NCI-H446 (cell line): ENCODE results near the gene FERMT1.
"Not testable (repeated sequence)": the region's sequence is repeated elsewhere in the genome, so short reads cannot be mapped to it uniquely, and the experiment has no call there.

Experiments
- DNase-seq, 2 experiments: peaks; one replicate each; lab custom pipeline; 2025; lab: John Stamatoyannopoulos, UW

Gene FERMT1

GRCh38 chr20:6116758-6117157 is 6.1 kb downstream of the FERMT1 start:
- DNase-seq, result no peak

DNA sequence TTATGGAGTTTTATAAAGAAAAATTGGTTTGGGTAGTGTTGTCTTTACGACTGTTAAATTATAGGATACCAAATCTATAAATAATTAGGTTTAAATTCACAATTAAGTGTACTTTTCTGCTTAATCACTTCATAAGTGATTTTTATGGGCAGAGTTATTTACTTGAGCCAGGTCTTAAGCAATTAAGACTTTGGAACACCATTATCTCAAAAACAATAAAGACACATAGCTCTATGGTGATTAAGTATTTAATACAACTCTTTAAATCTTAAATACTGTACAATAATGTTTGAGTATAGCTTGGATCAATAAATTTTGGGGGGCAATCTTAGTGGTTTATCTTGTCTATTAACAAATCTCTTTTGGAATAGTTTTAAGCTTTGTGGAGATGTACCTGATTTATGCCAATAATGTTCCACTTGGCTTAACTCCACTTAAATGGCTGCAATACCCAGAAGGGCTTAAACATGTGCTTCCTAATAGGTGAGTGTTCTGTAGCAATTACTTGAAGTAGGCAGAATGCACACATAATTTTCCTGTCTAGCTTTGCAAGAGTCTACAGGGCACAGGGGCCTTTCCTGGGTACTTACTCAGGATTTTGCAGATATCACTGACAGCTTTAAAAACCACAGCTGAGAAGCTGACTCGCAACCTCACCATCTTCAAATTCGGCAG is 7.5 kb downstream of the FERMT1 start:
- no peak for DNase-seq

DNA sequence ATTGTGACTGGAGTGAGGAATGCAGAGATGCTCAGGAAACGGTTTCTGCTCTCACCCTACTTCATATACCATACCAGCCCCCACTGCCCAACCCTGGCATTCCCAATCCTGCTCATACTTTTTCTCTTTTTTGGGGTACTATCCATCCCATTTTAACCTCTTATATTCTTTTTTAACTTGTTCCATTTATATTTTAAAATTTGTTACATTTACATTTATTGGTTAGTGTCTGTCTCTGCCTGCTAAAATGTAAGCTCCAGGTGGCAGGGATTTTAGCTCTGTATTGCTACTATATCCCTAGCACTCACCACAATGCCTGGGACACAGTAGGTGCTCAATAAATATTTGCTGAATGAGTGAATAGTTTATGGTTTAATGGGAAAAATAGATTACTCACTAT is 8.1 kb downstream of the FERMT1 start:
- no peak for DNase-seq

DNA sequence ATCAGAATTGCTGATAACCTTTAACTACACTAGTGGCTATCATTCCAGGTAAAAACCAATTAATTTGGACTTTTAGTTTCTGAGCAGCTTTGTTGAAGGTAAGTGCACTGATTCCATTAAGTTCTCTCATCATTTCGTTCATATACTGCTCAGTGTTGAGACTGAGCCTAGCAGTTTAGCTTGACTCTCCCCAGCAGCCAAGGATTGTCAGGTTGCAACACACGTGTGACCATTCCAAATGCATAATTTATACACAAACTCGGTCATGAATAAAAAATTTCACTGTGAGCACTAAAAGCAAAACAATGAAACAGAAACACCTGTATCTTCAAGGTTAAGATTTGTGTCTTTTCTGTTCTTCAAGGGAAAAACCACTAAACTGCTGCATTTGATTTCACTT is 8.9 kb downstream of the FERMT1 start:
- DNase-seq, result no peak

DNA sequence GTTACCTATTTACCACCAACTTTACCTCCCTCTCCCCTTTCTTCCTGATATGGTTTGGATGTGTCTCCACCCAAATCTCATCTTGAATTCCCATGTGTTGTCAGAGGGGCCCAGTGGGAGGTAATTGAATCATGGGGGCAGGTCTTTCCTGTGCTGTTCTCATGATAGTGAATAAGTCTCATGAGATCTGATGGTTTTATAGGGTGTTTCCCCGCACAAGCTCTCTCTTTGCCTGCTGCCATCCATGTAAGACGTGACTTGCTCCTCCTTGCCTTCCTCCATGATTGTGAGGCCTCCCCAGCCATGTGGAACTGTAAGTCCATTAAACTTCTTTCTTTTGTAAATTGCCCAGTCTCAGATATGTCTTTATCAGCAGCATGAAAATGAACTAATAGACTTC is 9.9 kb downstream of the FERMT1 start:
- DNase-seq, result not testable (repeated sequence)

DNA sequence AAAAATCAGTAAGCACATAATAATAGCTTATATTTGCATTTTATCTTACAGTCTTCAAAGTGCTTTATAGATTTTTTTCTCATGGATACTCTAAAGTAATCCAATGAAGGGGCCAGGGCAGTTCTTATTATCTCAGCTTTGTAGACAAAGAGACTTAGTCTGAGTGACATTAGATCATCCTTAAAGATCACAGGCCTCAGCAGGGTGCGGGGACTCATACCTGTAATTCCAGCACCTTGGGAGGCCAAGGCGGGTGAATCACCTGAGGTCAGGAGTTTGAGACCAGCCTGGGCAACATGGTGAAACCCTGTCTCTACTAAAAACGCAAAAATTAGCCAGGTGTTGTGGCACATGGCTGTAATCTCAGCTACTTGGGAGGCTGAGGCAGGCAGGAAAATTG is 14.5 kb downstream of the FERMT1 start:
- DNase-seq, result no peak

- no peak for DNase-seq
Measured at GRCh38 chr20:6104493-6105188, 18.2 kb downstream of the FERMT1 start.

- DNase-seq, result no peak
Measured at GRCh38 chr20:6103301-6103700, 19.5 kb downstream of the FERMT1 start.

DNA sequence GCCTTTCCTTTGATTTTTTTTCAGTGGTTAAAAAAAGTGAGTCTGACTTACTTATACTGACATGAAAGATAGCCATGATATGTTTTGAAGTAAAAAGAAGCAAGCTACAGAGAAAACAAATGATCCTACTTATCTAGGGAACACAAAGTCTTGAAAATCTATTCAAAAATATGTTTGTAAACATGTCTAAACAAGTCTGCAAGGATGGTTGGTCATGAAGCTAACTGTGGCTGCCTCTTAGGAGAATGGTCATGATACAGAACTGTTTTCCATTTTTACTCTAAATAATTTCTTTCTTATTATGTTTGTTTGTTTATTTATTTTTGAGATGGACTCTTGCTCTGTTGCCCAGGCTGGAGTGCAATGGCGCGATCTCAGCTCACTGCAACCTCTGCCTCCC is 21.5 kb downstream of the FERMT1 start:
- no peak for DNase-seq

DNA sequence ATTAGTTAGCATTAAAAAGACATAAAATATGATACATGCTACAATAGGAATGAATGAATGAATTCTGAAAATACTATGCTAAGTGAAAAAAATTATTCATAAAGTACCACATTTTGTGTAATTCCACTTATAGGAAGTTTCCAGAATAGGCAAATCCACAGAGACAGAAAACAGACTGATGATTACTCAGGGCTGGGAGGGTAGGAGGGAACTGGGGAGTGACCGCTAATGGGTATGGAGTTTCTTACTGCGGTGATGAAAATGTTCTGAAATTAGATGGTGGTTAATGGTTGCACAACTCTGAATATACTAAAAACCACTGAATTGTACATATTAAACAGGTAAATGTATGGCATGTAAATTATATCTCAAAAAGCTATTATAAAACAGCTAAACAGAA is 22.6 kb downstream of the FERMT1 start:
- no peak for DNase-seq

DNA sequence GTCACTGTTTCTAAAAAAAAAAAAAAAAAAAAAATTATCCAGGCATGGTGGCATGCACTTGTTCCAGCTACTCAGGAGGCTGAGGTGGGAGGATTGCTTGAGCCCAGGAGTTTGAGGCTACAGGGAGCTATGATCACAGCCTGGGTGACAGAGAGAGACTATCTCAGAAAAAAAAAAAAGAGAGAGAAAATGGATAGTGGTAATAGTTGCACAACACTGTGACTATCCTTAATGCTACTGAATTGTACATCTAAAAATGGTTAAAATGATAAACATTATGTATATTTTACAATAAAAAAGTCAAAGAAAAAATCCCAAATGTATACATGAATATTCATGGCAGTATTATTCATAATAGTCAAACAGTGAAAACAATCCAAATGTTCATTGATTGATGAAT is 23.0 kb downstream of the FERMT1 start:
- no peak for DNase-seq

DNA sequence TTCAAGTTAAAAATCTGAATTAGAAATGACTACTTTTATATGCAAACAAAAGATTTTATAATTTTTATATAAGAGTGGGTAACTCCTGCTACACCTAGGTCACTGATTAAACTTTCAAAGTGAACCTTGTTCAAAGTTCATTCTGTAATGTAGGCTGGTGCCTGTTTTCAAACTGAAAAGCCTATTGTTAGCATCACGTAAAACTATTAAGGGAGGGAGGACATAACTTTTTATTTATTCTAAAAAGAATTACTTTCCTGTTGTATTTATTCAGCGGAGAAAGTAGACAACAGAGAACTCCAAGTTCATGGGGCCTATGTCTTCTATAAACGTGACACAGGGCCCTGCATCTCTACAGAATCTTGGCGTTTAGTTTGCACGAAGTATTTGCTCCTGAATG is 27.4 kb downstream of the FERMT1 start:
- DNase-seq, result no peak

DNA sequence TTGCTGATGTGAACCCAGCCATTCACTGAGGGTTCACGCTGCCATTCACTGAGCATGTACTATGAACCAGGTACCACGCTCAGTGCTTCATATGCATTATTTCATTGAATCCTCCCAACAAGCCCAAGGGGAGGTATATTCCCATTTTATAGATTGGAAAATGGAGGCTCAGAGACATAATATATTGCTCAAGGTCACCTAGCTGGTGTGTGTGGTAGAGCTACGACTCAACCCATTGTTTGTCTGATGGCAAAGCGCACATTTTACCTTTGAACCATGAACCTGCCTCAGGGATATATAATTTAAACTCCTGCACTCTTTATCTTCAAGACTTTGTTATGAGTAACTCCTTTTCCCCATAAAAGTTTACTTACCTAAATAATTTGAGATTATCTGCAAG is 28.3 kb downstream of the FERMT1 start:
- DNase-seq, result no peak

DNA sequence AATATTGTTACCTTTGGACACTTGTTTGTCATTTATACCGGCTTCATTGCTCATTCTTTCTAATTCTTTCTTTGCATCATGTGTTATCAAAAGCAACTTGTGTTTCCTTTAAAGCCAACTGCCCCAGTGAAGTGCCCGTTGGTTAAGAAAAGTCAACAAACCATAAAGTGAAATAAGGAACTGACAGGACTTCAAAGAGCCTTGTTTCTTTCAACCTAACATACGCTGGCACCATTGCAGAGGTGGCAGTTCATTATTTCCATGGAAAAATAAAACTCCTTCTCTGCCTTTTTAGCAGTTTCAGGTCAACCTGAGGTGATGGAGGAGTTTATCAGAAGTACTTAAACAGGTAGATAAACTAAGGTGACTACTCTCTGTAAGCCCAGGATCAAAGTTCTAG is 28.8 kb downstream of the FERMT1 start:
- DNase-seq, result no peak

DNA sequence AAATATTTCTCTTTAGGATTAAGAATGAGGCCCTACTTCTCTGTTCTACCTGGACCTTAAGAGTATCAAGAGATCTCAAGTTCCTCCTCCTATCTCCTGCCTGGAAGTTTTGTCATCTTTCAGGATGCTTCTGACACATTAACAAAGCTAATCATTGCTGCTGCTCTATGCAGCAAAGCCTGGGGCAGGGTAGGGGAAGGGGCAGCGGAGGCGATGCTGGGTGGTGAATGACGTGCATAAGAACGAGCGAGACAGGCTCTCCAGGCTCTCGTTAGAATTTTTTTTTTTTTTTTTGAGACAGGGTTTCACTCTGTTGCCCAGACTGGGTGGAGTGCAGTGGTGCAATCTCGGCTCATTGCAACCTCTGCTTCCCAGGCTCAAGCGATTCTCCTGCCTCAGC is 31.2 kb downstream of the FERMT1 start:
- DNase-seq, result no peak

GRCh38 chr20:6086868-6087267 is 36.0 kb downstream of the FERMT1 start:
- no peak for DNase-seq

- no peak for DNase-seq
Measured at GRCh38 chr20:6083926-6084325, 38.9 kb downstream of the FERMT1 start.

GRCh38 chr20:6081236-6081635 is 41.6 kb downstream of the FERMT1 start:
- no peak for DNase-seq

DNA sequence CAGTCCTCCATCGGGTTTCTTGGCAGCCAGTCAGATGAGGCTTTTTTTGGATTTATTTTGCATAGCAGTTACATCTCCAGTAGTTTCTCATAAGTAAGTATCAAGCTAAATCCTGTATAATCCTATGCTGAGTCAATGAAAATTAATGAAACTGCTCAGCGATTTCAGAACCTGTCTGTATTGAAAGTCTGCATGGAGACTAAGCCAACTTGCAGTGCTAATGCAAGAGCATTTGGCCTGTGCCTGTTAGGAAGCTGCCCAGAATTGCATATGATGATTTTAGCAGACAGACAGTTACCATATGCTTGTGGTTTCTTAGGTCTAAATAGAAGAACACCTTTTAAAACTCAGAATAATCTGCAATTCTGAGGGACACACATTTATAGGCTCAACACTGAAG is 43.8 kb downstream of the FERMT1 start:
- DNase-seq, result no peak

- DNase-seq, result peak; percentile 74 to 88
Measured at GRCh38 chr20:6075428-6076219, 47.2 kb downstream of the FERMT1 start.

DNA sequence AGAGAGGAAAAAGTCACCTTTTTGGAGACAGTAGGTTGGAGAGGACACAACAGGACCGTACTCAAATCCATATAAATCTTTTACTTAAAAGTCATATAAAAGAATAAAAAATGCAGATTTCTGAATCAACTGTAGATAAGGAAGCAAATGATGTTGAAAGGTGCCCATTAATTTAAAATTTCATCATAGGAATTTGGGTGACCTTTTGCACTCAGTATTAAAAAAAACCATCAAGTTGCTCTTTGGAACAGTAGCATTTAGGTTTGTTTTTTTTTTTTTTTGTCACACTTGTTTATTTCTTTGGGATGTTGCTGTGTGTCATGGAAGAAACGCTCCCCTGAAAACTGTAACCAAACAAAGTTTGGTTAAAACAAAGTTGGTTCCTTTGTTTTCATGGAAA is 48.0 kb downstream of the FERMT1 start:
- DNase-seq, result no peak

DNA sequence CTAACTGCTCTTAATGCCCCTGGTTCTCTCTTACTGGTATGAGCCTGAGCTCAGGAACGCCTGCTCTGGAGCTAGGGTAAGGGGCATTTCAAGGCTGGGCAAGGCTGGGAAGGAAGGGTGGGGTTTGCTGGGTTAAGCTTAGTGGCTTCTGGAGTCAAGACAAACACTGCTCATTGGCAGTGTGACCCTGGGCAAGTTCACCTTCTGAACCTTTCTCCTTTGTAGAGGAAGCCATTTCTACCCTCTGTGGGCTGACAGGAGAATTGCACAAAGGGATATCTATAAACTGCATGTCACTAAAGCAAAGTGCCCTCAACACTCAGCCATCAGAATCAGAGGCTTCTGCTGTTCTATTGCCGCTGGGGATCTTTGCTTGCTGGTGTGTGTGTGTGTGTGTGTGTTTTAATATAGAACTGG is 48.7 kb downstream of the FERMT1 start:
- peak in 1 of 2 experiments; percentile 8 for DNase-seq
